Astrocyte (in vitro differentiated cells and primary cell): ENCODE data around the gene KIF25.

Experiments
- EZH2 ChIP-seq: IDR thresholded peaks from 2 replicates; pipeline ENCODE4 v1.6.1; 2012; ENCODE audit warnings: mild to moderate bottlenecking, low read length, inconsistent platforms; ENCODE audit not compliant: insufficient read depth
- TF ChIP-seq, protein P1 (sequence below): IDR thresholded peaks from 2 replicates; pipeline ENCODE4 v1.5.1; 2011; ENCODE audit warnings: low read depth, mild to moderate bottlenecking, inconsistent platforms, low read length, moderate library complexity; ENCODE audit not compliant: insufficient read depth

DNA sequence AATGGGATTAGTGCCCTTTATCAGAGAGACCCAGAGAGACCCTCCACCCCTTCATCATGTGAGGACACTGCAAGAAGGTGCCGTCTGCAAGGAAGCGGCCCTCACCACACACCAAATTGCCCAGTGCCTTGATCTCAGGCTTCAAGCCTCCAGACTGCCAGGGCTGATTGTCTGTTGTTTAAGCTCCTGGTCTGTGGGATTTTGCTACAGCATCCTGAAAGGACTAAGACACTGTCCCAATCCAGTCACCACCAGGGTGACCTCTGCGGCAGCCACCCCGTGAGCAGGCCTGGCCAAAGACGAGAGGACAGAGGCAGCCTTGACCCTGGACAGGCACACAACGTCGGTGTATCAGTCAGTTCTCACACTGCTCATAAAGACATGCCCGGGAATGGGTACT, 95.1 kb downstream of the KIF25 start:
- TF ChIP-seq, protein P1, sequence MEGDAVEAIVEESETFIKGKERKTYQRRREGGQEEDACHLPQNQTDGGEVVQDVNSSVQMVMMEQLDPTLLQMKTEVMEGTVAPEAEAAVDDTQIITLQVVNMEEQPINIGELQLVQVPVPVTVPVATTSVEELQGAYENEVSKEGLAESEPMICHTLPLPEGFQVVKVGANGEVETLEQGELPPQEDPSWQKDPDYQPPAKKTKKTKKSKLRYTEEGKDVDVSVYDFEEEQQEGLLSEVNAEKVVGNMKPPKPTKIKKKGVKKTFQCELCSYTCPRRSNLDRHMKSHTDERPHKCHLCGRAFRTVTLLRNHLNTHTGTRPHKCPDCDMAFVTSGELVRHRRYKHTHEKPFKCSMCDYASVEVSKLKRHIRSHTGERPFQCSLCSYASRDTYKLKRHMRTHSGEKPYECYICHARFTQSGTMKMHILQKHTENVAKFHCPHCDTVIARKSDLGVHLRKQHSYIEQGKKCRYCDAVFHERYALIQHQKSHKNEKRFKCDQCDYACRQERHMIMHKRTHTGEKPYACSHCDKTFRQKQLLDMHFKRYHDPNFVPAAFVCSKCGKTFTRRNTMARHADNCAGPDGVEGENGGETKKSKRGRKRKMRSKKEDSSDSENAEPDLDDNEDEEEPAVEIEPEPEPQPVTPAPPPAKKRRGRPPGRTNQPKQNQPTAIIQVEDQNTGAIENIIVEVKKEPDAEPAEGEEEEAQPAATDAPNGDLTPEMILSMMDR = no peak
- TF ChIP-seq EZH2 = no peak
